NCI-H774 (cell line): ENCODE results near the gene DNAH10.
"Not testable (repeated sequence)": the region's sequence is repeated elsewhere in the genome, so short reads cannot be mapped to it uniquely, and the experiment has no call there.

Experiments used
- DNase-seq: peaks from one replicate; lab custom pipeline; 2025; lab: John Stamatoyannopoulos, UW

Gene DNAH10

GRCh38 chr12:123744836-123745235 is 17.3 kb upstream of the DNAH10 start:
- no peak for DNase-seq

DNA sequence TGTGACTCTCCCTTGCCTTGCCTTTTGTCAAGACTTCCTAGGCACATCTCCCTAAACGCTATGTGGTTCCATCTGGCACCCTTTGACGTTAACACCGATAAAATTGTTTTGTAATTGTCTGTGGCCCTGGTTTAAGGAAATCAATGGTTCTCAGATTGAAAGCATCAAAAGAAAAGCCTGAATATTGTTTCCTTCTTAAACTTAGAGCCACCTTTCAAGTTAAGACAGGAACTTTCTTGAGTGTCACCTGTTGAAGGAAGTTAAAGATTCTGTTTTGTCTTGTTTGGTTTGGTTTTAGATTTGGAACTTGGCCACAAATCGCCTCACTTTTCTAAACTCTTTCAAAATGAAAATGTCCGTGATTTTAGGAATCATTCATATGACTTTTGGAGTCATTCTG is 14.8 kb upstream of the DNAH10 start:
- DNase-seq = no peak

DNA sequence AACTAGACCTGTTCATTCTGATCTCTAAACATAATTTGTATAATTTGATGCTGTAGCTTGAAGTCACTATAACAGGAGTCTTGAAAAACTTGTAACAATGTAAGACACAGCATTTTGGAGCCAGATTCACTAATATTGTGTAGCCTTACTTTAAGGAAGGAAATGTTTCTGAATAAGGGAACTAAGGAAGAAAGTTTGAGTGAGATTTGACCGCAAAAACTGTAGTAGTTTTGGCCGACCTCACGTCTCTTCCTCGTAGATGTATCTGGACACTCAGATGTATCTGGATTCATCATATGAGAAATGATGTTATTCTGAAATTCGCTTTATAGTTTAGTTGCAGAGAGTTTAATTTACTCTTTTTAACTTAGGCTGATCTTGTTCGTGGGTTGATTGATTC is 13.9 kb upstream of the DNAH10 start:
- no peak for DNase-seq

GRCh38 chr12:123748661-123749060 is 13.4 kb upstream of the DNAH10 start:
- DNase-seq = no peak

- no peak for DNase-seq
These were observed 12.7 kb upstream of the DNAH10 start for GRCh38 chr12:123749355-123749754.

GRCh38 chr12:123750159-123750656 is 11.9 kb upstream of the DNAH10 start:
- DNase-seq = no peak

GRCh38 chr12:123752046-123752445 is 10.1 kb upstream of the DNAH10 start:
- DNase-seq = no peak

DNA sequence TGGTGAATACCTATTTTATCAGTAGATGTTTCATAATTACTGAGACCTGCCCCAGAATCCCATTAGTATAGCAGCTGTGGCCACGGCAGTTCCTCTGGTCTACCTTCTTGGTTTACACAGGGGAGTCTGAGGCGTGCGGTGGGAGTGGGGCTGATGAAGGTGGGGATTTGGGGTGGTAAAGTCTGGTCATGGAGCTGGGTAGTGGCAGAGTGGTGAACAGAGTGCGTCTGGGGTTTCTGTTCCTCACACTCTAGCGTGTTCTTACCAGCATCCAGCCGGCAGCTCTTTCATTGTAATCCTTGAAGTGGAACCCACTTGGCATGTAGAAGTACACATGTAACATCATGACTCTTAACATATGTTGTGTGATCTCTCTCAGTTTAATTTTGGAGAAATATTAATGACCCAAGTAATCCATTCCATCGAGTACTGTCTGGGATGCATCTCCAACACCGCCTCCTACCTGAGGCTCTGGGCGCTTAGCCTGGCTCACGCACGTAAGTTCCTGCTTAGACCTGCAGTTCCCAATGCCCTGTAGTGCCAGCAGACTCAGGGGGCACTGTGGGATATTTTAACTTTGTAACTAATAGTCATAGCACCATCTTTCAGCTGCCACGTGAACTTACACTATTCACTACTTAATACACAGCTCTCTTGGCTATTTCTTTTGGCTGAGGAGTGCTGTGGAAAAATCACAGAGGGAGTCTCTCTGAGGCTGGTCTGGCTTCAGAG is 7.9 kb upstream of the DNAH10 start:
- no peak for DNase-seq

GRCh38 chr12:123757561-123757960 is 4.5 kb upstream of the DNAH10 start:
- DNase-seq = no peak

DNA sequence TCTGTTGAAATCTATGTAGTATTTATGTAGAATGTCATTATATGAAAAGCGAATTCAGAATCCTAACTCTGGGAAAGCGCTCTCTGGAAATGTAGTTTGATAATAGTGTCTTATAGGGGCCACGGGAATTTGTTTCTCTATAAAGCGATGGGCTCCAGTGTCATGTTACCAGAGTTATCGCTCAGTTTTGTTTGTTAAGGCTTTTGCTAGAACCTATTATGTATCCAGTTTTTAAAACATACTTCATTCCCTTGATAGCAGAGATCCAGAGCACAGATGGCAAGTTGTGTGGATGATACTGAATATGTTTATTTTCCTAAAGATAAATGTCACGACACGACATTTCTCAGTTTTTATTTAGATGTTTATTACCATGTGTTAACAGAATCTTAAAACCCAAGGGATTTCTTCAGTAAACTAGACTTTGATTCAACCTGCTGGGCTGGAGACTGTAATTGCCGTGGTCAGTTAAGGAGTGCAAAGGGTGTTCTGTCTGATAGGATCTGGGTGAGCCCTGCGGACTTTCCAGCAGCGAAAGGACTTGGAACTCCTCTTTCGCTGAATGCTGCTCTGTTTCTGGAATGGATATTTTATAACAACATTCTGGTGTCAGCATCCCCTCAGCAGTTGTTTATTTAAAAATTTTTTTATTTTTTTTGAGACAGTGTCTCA is 1.7 kb upstream of the DNAH10 start:
- no peak for DNase-seq

DNA sequence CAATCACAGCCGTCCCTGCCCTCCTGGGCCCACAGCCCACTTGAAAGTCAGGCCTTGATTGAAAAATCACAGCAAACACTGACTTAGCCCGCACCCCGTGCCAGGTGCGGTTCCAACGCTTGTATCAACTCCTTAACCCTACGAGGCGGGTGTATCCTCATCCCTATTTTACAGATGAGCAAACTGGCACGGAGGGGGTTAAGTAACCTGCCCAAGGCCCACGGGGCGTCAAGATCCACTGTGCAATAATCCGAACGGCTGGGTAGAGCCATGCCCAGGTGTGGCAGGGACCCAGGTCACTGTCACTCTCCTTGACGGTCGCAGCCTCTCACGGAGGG is 583 bp downstream of the DNAH10 start:
- DNase-seq = no peak

DNA sequence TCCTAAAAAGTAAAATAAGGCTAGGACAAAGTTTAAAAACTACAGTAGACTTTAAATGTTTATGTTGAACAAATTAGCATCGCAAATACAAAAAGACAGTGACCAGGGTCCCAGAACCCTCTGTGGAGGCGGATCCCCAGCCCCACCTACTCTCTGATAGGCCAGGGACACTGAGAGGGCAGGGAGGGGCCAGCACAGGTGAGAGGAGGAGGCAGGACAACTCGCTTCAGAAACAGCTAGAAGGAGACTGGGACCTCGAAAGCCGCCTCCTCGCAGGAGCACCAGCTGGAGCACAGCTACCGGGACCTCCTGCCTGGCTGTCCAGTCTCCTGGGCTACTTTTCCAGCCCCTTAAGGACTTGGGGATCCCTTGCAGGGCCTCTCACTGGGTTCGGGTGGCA is 992 bp downstream of the DNAH10 start:
- no peak for DNase-seq

DNA sequence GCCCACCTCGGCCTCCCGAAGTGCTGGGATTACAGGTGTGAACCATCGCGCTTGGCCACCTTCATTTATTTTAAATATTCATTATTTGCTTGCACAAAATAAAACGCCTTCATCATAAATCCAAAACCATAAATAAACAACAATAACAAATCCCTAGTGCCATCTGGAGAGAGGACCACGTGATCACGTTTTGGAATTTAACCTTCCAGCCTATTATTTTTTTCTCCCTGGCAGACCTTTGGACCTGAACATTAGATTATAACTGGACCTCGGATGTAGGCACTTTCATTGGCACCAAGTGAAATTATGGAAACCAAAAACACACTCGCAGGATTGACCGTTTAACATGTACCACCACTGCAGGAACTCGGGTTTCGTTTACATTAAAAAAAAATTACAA is 2.0 kb downstream of the DNAH10 start:
- no peak for DNase-seq

DNA sequence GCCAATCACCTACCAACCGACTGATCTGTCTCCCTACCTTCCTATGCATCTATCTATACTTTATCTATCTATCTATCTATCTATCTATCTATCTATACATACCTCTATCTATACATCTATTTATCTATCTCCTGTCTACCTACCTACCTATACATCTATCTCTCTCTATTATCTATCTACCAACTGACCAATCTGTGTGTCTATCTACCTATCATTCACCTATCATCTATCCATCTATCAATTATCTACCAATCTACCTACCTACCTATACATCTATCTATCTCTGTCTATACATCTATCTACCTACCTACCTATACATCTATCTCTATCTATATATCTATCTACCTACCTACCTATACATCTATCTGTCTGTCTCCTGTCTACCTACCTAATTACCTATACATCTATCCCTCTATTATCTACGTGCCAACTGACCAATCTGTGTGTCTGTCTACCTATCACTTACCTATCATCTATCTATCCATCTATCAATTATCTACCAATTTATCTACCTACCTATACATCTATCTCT is 3.5 kb downstream of the DNAH10 start:
- DNase-seq = no peak

- DNase-seq = no peak
These were observed 5.5 kb downstream of the DNAH10 start for GRCh38 chr12:123767613-123768012.

DNA sequence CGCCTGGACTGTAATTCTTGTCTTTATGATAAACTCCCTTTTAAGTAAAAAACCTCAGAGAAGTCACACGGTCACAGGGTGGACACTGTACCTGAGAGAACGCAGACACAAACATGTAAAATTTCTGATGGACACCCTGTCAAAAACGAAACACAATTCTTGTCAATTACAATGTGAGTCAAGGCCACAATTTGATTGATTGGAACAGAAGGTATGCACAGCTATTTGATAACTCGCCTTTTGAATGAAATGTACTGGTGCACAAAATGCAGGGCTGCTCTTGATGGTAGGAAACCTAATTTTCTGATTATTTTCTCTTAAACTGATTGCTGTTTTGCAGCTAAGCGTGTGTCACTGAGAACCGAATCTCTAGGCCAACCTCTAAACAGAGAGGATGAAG is 9.2 kb downstream of the DNAH10 start:
- no peak for DNase-seq

DNA sequence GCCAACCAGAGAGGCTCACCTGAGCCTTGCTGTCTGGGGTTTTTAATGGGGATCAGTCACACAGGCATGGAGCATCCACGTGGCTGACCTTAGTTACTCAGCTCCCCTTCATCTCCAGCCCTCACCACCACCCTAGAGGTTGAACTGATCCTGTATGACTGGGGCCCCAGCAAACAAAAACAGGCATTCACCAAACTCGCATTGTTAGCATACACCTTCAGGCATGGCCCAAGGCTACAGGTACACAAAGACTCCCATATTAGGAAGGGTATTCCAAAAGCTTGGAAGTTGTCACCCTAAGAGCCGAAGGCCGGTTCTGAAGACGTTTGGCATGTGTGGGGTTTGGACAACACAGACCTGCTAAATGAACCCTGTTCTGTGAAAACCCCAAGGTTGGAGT is 10.0 kb downstream of the DNAH10 start:
- DNase-seq = no peak

- no peak for DNase-seq
These were observed 11.3 kb downstream of the DNAH10 start for GRCh38 chr12:123773375-123773774.

DNA sequence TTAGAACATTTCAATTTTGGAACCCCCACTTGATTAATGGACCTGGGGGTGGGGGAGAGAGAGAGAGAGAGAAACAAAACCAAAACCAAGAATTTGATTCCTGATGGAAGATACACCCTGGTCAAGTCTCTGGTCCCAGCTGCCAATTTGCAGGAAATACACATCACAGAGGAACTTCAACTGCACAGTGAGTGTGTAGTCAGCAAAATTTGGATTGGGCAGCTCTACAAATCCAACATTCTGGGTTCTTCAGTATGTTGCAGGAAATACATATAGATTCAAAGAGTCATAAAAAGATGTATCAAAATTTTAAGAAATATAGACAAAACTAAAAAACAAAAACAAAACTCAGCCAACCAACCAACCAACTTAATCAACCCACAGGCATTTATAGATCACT is 17.4 kb downstream of the DNAH10 start:
- DNase-seq = no peak

DNA sequence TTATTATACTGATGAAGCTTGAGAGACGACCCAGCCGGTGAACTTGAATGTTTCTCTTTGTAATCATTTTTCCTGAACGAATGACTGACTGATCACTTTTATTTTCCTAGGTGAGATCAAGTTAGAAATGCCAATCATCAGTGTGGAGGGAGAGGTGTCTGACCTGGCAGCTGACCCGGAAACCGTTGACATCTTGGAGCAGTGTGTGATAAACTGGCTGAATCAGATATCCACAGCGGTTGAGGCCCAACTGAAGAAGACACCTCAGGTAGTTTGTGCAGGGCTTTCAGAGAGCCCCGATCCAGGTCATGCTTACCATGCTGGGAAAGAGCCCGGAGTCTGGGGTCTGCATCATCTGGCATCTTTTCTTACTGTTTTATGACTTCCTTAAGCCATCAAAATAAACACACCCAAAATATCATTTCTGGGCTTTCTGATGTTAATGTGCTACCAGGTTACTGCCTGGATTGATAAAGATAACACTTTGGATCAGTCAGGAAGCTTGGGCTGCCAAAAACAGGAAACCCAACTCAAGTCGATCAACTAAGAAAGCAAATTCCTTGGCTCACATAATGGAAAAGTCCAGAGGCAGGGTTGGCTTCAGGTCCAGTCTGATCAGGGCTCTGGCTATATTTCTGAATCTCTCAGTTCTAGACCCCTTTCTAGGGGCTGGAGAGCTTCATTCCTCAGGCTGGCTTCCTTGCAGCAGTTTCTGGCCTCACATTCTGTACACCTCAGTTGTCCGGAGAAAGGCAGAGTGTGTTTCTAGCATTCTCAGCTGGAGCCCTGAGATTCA is 21.1 kb downstream of the DNAH10 start:
- DNase-seq = no peak

DNA sequence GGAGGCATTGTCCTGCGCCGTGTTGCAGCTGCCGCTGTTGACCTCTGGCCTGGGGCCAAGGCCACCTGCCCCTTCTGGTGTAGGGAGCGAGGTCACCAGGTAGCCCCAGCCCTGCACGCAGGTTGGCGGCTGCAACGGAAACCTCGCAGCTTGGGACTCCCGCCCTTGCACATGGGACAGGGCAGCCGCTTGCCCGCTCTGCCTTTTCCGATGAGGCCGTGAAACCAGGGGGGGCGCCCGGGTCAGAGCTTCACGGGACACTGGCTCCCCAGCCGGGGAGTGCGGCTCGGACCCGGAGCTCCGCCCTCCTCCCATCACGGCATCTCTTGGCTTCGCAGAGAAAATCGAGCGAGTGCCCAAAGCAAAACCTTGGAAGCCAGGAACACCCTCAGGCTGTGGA is 25.4 kb downstream of the DNAH10 start:
- no peak for DNase-seq

- DNase-seq = no peak
These were observed 26.4 kb downstream of the DNAH10 start for GRCh38 chr12:123788541-123788940.

GRCh38 chr12:123789422-123789821 is 27.3 kb downstream of the DNAH10 start:
- not testable (repeated sequence) for DNase-seq
